SK-N-MC (cell line): ENCODE results near the gene ALDOA.

Experiments used
- FOXP2 ChIP-seq: optimal IDR thresholded peaks from 2 replicates; pipeline ENCODE3; 2011; ENCODE audit warnings: mild to moderate bottlenecking, moderate library complexity; ENCODE audit not compliant: insufficient read depth; ENCODE audit errors: extremely low read length, control extremely low read depth
- POLR2AphosphoS5 ChIP-seq: IDR thresholded peaks from 2 replicates; pipeline ENCODE4 v1.6.1; 2012; ENCODE audit warnings: mild to moderate bottlenecking, low read depth, low read length, borderline replicate concordance

DNA sequence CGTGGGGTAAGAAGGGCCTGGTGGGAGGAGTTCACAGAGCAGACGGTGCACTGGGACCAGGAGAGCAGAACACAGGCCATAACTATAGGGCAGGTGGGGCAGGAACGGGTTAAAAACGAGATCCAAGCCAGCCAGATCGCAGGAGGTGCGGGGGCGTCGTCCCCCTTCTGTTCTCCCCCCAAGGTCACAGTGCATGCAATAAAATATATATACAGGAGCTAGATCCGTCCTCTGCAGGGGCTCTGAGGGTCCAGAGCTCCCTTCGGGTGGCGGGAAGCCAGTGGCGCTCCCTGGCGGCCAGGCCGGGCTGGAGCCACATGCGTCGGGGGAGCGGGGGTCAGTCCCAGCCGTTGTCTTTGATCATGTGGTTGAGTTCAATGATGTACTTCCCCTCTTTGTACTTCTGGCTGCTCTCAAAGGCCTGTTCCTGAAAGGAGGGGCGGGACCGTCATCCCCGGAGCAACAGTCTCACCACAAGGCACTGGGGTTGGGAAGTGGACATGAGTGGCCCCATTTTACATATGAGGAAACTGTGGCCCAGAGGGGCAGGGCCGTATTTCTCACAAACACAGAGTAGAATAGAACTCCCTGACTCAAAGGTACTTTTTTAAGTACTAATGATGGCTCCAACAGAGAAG lies 26.9 kb downstream of the ALDOA start:
- TF ChIP-seq POLR2AphosphoS5 (no peak), FOXP2 (no peak)
